Embryonic facial prominence (tissue), 1 donor: ENCODE measurements around the gene GPM6B.
"Not testable (repeated sequence)": the region's sequence is repeated elsewhere in the genome, so short reads cannot be mapped to it uniquely, and the experiment has no call there.

Source experiments
- DNase-seq: peaks from one replicate; pipeline ENCODE4 v3.0.0-alpha.2; 2016; ENCODE audit errors: extremely low spot score

GPM6B gene

DNA sequence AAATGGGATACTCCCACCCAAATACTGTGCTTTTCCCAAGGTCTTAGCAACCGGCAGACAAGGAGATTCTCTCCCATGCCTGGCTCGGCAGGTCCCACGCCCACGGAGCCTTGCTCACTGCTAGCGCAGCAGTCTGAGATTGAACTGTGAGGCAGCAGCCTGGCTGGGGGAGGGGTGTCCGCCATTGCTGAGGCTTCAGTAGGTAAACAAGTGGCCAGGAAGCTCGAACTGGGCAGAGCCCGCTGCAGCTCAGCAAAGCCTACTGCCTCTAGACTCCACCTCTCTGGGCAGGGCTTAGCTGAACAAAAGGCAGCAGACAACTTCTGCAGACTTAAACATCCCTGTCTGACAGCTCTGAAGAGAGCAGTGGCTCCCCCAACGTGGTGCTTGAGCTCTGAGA lies 92.0 kb downstream of the GPM6B start:
- DNase-seq = not testable (repeated sequence)

DNA sequence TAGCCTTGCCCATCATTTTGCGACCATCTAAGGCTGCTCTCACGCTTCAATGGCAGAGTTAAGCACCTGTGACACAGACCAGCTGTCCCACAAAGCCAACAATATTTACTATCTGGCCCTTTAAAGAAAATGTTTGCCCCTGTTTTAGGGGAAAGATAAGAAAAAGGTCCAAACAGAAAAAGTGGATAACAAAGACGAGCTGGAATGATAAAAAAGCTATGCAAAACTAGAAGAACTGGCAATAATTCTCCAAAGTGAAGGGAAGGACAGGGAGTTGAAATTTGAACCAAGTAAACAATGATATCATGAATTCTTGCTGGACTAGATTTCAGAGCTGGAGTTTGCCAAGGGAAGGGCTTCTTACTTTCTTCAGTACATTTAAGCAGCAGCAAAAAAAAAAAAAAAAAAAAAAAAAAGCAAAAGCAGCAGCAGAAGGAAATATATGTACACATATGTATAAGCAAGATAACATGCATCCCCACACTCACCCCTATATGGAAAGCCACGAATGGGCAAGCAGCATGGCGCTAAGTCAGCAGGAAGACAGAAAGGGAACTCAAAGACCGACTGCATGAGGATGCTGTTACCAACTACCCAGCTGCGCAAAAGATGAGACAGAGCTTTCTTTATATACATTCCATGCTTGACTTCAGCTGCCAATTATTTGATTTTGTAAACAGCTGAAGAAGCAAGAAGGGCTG lies 94.9 kb downstream of the GPM6B start:
- DNase-seq = no peak

DNA sequence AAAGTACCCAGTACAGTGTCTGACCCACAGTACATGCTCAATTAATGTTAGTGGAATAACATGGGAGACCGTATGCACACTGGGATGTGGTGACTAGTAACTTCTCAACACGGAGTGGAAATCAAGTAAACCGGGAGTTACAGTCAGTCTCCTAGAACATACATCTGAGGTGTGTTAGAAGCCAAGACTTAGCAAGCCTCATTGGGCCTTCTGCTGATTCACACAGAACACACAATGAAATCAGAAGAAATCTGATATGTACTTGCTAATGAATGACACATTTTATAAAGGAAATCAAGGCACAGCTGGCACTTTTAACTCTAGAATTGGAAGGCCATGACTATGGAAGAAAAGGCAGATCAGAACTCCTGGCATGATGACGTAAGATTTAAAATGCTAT lies 95.5 kb downstream of the GPM6B start:
- DNase-seq = no peak
